C4-2B (cell line): ENCODE measurements around the gene GPR139.

Source experiments
- ZFX ChIP-seq: fragments of 450-650 bp; IDR thresholded peaks from 2 replicates; pipeline ENCODE4 v1.6.1; 2017
- TF ChIP-seq, protein P1 (sequence below): fragments of 450-650 bp; conservative IDR thresholded peaks from 2 replicates; pipeline ENCODE4 v1.5.1; 2017; ENCODE audit warnings: mild to moderate bottlenecking

- TF ChIP-seq, protein P1, sequence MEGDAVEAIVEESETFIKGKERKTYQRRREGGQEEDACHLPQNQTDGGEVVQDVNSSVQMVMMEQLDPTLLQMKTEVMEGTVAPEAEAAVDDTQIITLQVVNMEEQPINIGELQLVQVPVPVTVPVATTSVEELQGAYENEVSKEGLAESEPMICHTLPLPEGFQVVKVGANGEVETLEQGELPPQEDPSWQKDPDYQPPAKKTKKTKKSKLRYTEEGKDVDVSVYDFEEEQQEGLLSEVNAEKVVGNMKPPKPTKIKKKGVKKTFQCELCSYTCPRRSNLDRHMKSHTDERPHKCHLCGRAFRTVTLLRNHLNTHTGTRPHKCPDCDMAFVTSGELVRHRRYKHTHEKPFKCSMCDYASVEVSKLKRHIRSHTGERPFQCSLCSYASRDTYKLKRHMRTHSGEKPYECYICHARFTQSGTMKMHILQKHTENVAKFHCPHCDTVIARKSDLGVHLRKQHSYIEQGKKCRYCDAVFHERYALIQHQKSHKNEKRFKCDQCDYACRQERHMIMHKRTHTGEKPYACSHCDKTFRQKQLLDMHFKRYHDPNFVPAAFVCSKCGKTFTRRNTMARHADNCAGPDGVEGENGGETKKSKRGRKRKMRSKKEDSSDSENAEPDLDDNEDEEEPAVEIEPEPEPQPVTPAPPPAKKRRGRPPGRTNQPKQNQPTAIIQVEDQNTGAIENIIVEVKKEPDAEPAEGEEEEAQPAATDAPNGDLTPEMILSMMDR, result peak; percentile 22
- no peak for TF ChIP-seq ZFX
These were observed 82.1 kb downstream of the GPR139 start for GRCh38 chr16:19991614-19992013.
